Activated naive CD4-positive, alpha-beta T cell treated with anti-CD3 and anti-CD28 coated beads, Interleukin-2, amount 50 U/mL, for 72 hours (primary cell): Measurements from ENCODE around the gene TMCO4. TPM values are rescaled to one million over a fixed set of nuclear protein-coding genes. Genes with fewer than 3 reads are reported as not detected.

Experiments used
- ATAC-seq, 2 donors: fragments of 150-1000 bp; cut with Tn5 transposase; 2 replicates each; pipeline ENCODE4 v1.10.0; 2021; ENCODE audit warnings: mild to moderate bottlenecking in 2 of 2, moderate library complexity in 2 of 2
- DNase-seq, 2 donors: peaks; one replicate each; pipeline ENCODE4 v3.0.0; 2021 to 2022; ENCODE audit warnings: low spot score in 2 of 2
- H3K27ac Mint-ChIP-seq, 2 donors: one replicate each; pipeline ENCODE4 v1.8.0; 2022; ENCODE audit warnings: mild to moderate bottlenecking in 2 of 2, mixed read lengths in 2 of 2
- H3K36me3 Mint-ChIP-seq, 2 donors: one replicate each; pipeline ENCODE4 v1.8.0; 2022; ENCODE audit warnings: mixed read lengths in 2 of 2
- H3K9me3 Mint-ChIP-seq, 2 donors: one replicate each; pipeline ENCODE4 v1.8.0; 2022; ENCODE audit warnings: mixed read lengths in 2 of 2
- total RNA-seq, 2 donors: library from RNA; stranded (reverse); gene quantifications; one replicate each; pipeline ENCODE4 v1.2.3, GENCODE V29; 2022

Gene TMCO4
- total RNA-seq, 2 donors from 2014 or later = 6.9 to 18.7 TPM

GRCh38 chr1:19676438-19676922 lies 123.2 kb downstream of the TMCO4 start:
- no peaks in the 10 kb centered on the region for H3K9me3 Mint-ChIP-seq
- no peak overlapping the region for H3K27ac Mint-ChIP-seq
- DNase-seq (peak in 1 of 2 donors; percentile 33), ATAC-seq (no peak)
- H3K36me3 Mint-ChIP-seq = no peaks in the 10 kb centered on the region

GRCh38 chr1:19675797-19676196 lies 123.9 kb downstream of the TMCO4 start:
- Mint-ChIP-seq H3K36me3 (no peaks in the 10 kb centered on the region), H3K9me3 (no peaks in the 10 kb centered on the region), H3K27ac (no peak overlapping the region)
- DNase-seq (no peak), ATAC-seq (no peak)

GRCh38 chr1:19672237-19672636 lies 127.5 kb downstream of the TMCO4 start:
- no peak for DNase-seq
- ATAC-seq = no peak
- Mint-ChIP-seq H3K36me3 (peaks cover 0 to under 1% of the 10 kb centered on the region in 2 donors), H3K9me3 (no peaks in the 10 kb centered on the region), H3K27ac (no peak overlapping the region)

- DNase-seq (no peak), ATAC-seq (peak in 1 of 2 donors; percentile 48)
- Mint-ChIP-seq H3K27ac (no peak overlapping the region), H3K9me3 (no peaks in the 10 kb centered on the region), H3K36me3 (peaks cover 0 to 14% of the 10 kb centered on the region in 2 donors)
Observed at GRCh38 chr1:19670787-19671186, 128.9 kb downstream of the TMCO4 start.

GRCh38 chr1:19668888-19669287 lies 130.8 kb downstream of the TMCO4 start:
- Mint-ChIP-seq H3K9me3 (no peaks in the 10 kb centered on the region), H3K36me3 (peaks cover 0 to 15% of the 10 kb centered on the region in 2 donors), H3K27ac (no peak overlapping the region)
- DNase-seq (no peak), ATAC-seq (peak in 1 of 2 donors; percentile 9)

GRCh38 chr1:19665496-19666465 lies 133.9 kb downstream of the TMCO4 start:
- no peak for DNase-seq
- no peak overlapping the region for H3K27ac Mint-ChIP-seq
- no peaks in the 10 kb centered on the region for H3K9me3 Mint-ChIP-seq
- H3K36me3 Mint-ChIP-seq = peaks cover 0 to 15% of the 10 kb centered on the region in 2 donors
- ATAC-seq = peak in 1 of 2 donors; percentile 22

- Mint-ChIP-seq H3K9me3 (no peaks in the 10 kb centered on the region), H3K36me3 (peaks cover 0 to 15% of the 10 kb centered on the region in 2 donors)
- peak in 1 of 2 donors; percentile 8 for ATAC-seq
Observed at GRCh38 chr1:19665186-19665495, 134.6 kb downstream of the TMCO4 start.

GRCh38 chr1:19664453-19665185 lies 135.1 kb downstream of the TMCO4 start, which contains the start of gene HTR6:
HTR6 (plus strand) TSS chr1:19664875; CDS start chr1:19665754, 879 bp downstream.
- Mint-ChIP-seq H3K36me3 (peaks cover 0 to 15% of the 10 kb centered on the region in 2 donors), H3K27ac (no peak within 1 kb of the TSS), H3K9me3 (no peaks in the 10 kb centered on the region)
- DNase-seq (peak in 1 of 2 donors; percentile 57), ATAC-seq (peak; percentile 27 to 67)

More at GRCh38 chr1:19665186-19665495, 134.6 kb downstream of the TMCO4 start:
- no peak for DNase-seq
- H3K27ac Mint-ChIP-seq = no peak overlapping the region

- ATAC-seq = no peak
- H3K9me3 Mint-ChIP-seq = no peaks in the 10 kb centered on the region
- no peak for DNase-seq
- peaks cover 0 to 15% of the 10 kb centered on the region in 2 donors for H3K36me3 Mint-ChIP-seq
- no peak overlapping the region for H3K27ac Mint-ChIP-seq
Observed at GRCh38 chr1:19662313-19662712, 137.4 kb downstream of the TMCO4 start.

- Mint-ChIP-seq H3K36me3 (peaks cover 0 to 10% of the 10 kb centered on the region in 2 donors), H3K9me3 (no peaks in the 10 kb centered on the region), H3K27ac (no peak overlapping the region)
- peak in 1 of 2 donors; percentile 54 for DNase-seq
- no peak for ATAC-seq
Observed at GRCh38 chr1:19661721-19662228, 137.9 kb downstream of the TMCO4 start.

GRCh38 chr1:19658186-19658585 lies 141.5 kb downstream of the TMCO4 start:
- Mint-ChIP-seq H3K36me3 (no peaks in the 10 kb centered on the region), H3K9me3 (no peaks in the 10 kb centered on the region), H3K27ac (no peak overlapping the region)
- ATAC-seq = no peak
- DNase-seq = no peak

GRCh38 chr1:19657511-19657910 lies 142.2 kb downstream of the TMCO4 start:
- peak overlapping the region in 1 of 2 donors; percentile 59 for H3K27ac Mint-ChIP-seq
- H3K36me3 Mint-ChIP-seq = no peaks in the 10 kb centered on the region
- H3K9me3 Mint-ChIP-seq = no peaks in the 10 kb centered on the region
- DNase-seq (no peak), ATAC-seq (no peak)

- Mint-ChIP-seq H3K9me3 (no peaks in the 10 kb centered on the region), H3K36me3 (no peaks in the 10 kb centered on the region), H3K27ac (peak overlapping the region in 1 of 2 donors; percentile 59)
- no peak for DNase-seq
- ATAC-seq = no peak
Observed at GRCh38 chr1:19656780-19657466, 142.8 kb downstream of the TMCO4 start.

GRCh38 chr1:19656134-19656779 lies 143.5 kb downstream of the TMCO4 start:
- Mint-ChIP-seq H3K27ac (no peak overlapping the region), H3K9me3 (no peaks in the 10 kb centered on the region), H3K36me3 (no peaks in the 10 kb centered on the region)
- DNase-seq (no peak), ATAC-seq (no peak)

- no peak overlapping the region for H3K27ac Mint-ChIP-seq
- ATAC-seq = no peak
Observed at GRCh38 chr1:19655718-19656080, 144.0 kb downstream of the TMCO4 start.

More at GRCh38 chr1:19655718-19656080, 144.0 kb downstream of the TMCO4 start:
- H3K9me3 Mint-ChIP-seq = no peaks in the 10 kb centered on the region
- no peaks in the 10 kb centered on the region for H3K36me3 Mint-ChIP-seq
- no peak for DNase-seq
